Endodermal cell (in vitro differentiated cells): ENCODE results near the gene RNASEH2A. TPM values are rescaled to one million over a fixed set of nuclear protein-coding genes. Genes with fewer than 3 reads are reported as not detected.
A peak's percentile ranks its signal among the peaks of the same experiment; 100 is the strongest.

Source experiments
- DNase-seq: peaks from one replicate; pipeline ENCODE4 v3.0.0-alpha.2; 2017
- H3K27ac ChIP-seq: 2 replicates; pipeline ENCODE4 v1.5.1; 2013; ENCODE audit warnings: mild to moderate bottlenecking, low read depth, low read length, moderate library complexity
- H3K27me3 ChIP-seq: 2 replicates; pipeline ENCODE4 v1.6.1; 2013; ENCODE audit warnings: mild to moderate bottlenecking, low read length, moderate library complexity; ENCODE audit not compliant: insufficient read depth, control insufficient read depth, poor library complexity, severe bottlenecking
- H3K36me3 ChIP-seq: 2 replicates; pipeline ENCODE4 v1.7.0; 2013; ENCODE audit warnings: mild to moderate bottlenecking, low read length, moderate library complexity; ENCODE audit not compliant: control insufficient read depth, insufficient read depth
- H3K4me1 ChIP-seq: one replicate; pipeline ENCODE4 v1.7.0; 2013; ENCODE audit warnings: low read length; ENCODE audit not compliant: control insufficient read depth, insufficient read depth
- H3K4me3 ChIP-seq: 2 replicates; pipeline ENCODE4 v1.5.1; 2013; ENCODE audit warnings: mild to moderate bottlenecking, low read length, moderate library complexity
- H3K9ac ChIP-seq: 2 replicates; pipeline ENCODE4 v1.6.1; 2013; ENCODE audit warnings: mild to moderate bottlenecking, low read length, moderate library complexity; ENCODE audit not compliant: poor library complexity, severe bottlenecking; ENCODE audit errors: extremely low read depth
- H3K9me3 ChIP-seq: 2 replicates; pipeline ENCODE4 v1.6.1; 2013; ENCODE audit warnings: mild to moderate bottlenecking, low read length, moderate library complexity; ENCODE audit not compliant: control insufficient read depth
- H3K27ac Mint-ChIP-seq: 2 replicates; pipeline ENCODE4 v1.8.0; 2020; ENCODE audit warnings: mixed read lengths
- H3K27me3 Mint-ChIP-seq: 2 replicates; pipeline ENCODE4 v1.8.0; 2021; ENCODE audit warnings: mild to moderate bottlenecking, mixed read lengths; ENCODE audit not compliant: insufficient read depth
- H3K36me3 Mint-ChIP-seq: 2 replicates; pipeline ENCODE4 v1.8.0; 2020; ENCODE audit warnings: low read depth, mixed read lengths
- H3K4me1 Mint-ChIP-seq: 2 replicates; pipeline ENCODE4 v1.8.0; 2020; ENCODE audit warnings: mixed read lengths
- H3K4me3 Mint-ChIP-seq: 2 replicates; pipeline ENCODE4 v1.8.0; 2020; ENCODE audit warnings: mild to moderate bottlenecking, moderate library complexity, mixed read lengths
- H3K9me3 Mint-ChIP-seq: 2 replicates; pipeline ENCODE4 v1.8.0; 2020; ENCODE audit warnings: mild to moderate bottlenecking, mixed read lengths
- CTCF ChIP-seq: fragments of 200-600 bp; sonication (generic); conservative IDR thresholded peaks from 2 replicates; pipeline ENCODE4 v1.5.0; 2021; ENCODE audit warnings: antibody characterized with exemption, mild to moderate bottlenecking
- whole genome bisulfite sequencing, 2 experiments: methylation state at CpG; one replicate each; pipeline versions ENCODE4 v1.1.5 to v1.1.7; 2013; ENCODE audit warnings: missing lambda C conversion rate in 2 of 2, mixed read lengths in 1 of 2; ENCODE audit not compliant: insufficient coverage in 1 of 2, insufficient read length in 1 of 2; 5-methylcytosine and 5-hydroxymethylcytosine counted together
- total RNA-seq, 2 donors: library from RNA; stranded (reverse); fragmentation: NEBNext Ultra II Directional in 1 of 2; extraction: Animal tissue kit (Norgen Biotek cat#: 25700) in 1 of 2; gene quantifications; 2 replicates in 1 of 2; 3 replicates in 1 of 2; pipeline ENCODE4 v1.2.1, GENCODE V29; 2021

RNASEH2A gene
- total RNA-seq, 2 donors from 2014 or later, result 51.0 to 97.1 TPM

- H3K9me3 ChIP-seq, result no peaks in the 10 kb centered on the region
- peak; percentile 58 for DNase-seq
- Mint-ChIP-seq H3K27ac (no peak overlapping the region), H3K27me3 (no peaks in the 10 kb centered on the region), H3K36me3 (no peaks in the 10 kb centered on the region), H3K4me1 (peaks cover 15% of the 10 kb centered on the region), H3K9me3 (no peaks in the 10 kb centered on the region), H3K4me3 (no peak overlapping the region)
- H3K9ac ChIP-seq, result no peak overlapping the region
- peaks cover 11% of the 10 kb centered on the region for H3K4me1 ChIP-seq
- no peaks in the 10 kb centered on the region for H3K27me3 ChIP-seq
- peak overlapping the region; percentile 41 for H3K27ac ChIP-seq
- TF ChIP-seq CTCF, result no peak
- no peaks in the 10 kb centered on the region for H3K36me3 ChIP-seq
- H3K4me3 ChIP-seq, result no peak overlapping the region
- 71 to 85% methylated on average over 1 to 5 of the region's 5 CpGs for WGBS, 2 experiments
Observed at GRCh38 chr19:12784871-12785430, 21.4 kb upstream of the RNASEH2A start.

DNA sequence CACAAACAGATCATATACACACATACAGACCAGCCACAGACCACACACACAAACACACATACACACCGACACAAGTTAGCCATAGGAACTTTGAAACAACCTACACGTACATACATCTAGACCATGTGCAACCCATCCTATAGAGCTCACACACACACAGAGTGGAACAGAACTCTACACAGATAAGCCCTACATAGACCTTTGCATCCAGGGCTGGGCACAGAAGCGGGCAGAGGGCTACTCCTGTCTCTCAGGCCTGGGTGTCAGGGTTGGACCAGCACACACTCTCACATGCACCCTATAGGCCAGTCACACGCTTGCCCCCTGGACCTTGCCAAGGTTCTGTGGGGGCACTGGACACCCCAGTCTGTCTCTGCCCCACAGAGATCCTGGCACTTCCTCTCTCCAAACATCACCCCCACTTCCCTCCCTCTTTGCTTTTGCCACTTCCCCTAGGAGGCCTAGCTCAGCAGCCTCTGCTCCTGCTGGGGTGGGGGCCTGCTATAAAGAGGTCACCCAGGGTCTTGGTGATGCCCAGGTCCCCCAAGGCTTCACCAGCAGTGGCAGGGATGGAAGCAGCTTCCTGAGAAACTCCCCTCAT is 20.9 kb upstream of the RNASEH2A start:
- H3K36me3 Mint-ChIP-seq, result no peaks in the 10 kb centered on the region
- peak; percentile 51 for DNase-seq
- no peak overlapping the region for H3K9ac ChIP-seq
- peaks cover 3% of the 10 kb centered on the region for H3K27me3 ChIP-seq
- no peak overlapping the region for H3K4me3 ChIP-seq
- H3K9me3 ChIP-seq, result no peaks in the 10 kb centered on the region
- peaks cover 11% of the 10 kb centered on the region for H3K4me1 ChIP-seq
- H3K4me1 Mint-ChIP-seq, result peaks cover 19% of the 10 kb centered on the region
- peaks cover 3% of the 10 kb centered on the region for H3K27me3 Mint-ChIP-seq
- H3K9me3 Mint-ChIP-seq, result no peaks in the 10 kb centered on the region
- peak overlapping the region; percentile 49 for H3K27ac ChIP-seq
- H3K36me3 ChIP-seq, result no peaks in the 10 kb centered on the region
- no peak overlapping the region for H3K27ac Mint-ChIP-seq
- WGBS, 2 experiments, result 93 to 100% methylated on average over 2 to 4 of the region's 4 CpGs
- no peak overlapping the region for H3K4me3 Mint-ChIP-seq
- TF ChIP-seq CTCF, result no peak

GRCh38 chr19:12786141-12786870 is 20.1 kb upstream of the RNASEH2A start:
- peak; percentile 42 for DNase-seq
- no peak overlapping the region for H3K27ac Mint-ChIP-seq
- peak overlapping the region; percentile 49 for H3K27ac ChIP-seq
- TF ChIP-seq CTCF, result no peak
- no peaks in the 10 kb centered on the region for H3K36me3 ChIP-seq
- H3K9me3 ChIP-seq, result no peaks in the 10 kb centered on the region
- no peaks in the 10 kb centered on the region for H3K36me3 Mint-ChIP-seq
- peaks cover 11% of the 10 kb centered on the region for H3K4me1 ChIP-seq
- no peak overlapping the region for H3K4me3 ChIP-seq
- H3K9ac ChIP-seq, result no peak overlapping the region
- H3K27me3 Mint-ChIP-seq, result peaks cover 9% of the 10 kb centered on the region
- 86 to 87% methylated on average over 6 to 18 of the region's 18 CpGs for WGBS, 2 experiments
- H3K27me3 ChIP-seq, result peaks cover 9% of the 10 kb centered on the region
- peaks cover 24% of the 10 kb centered on the region for H3K4me1 Mint-ChIP-seq
- no peaks in the 10 kb centered on the region for H3K9me3 Mint-ChIP-seq
- H3K4me3 Mint-ChIP-seq, result no peak overlapping the region
